IMR-90 (cell line): ENCODE results near the gene RIMBP2. TPM values are rescaled to one million over a fixed set of nuclear protein-coding genes. Genes with fewer than 3 reads are reported as not detected.

ENCODE experiments used
- ATAC-seq: fragments of 200-7000 bp; cut with Tn5 transposase; 2 replicates; pipeline ENCODE4 v1.9.1; 2020; ENCODE audit warnings: low read depth, mild to moderate bottlenecking, moderate library complexity
- BruUV-seq: library from RNA; stranded (reverse); fragments of 400-500 nt; replicated peaks from 2 replicates; lab custom pipeline; 2021; lab: Mats Ljungman, UMichigan
- CTCF ChIA-PET: fragments of 300-600 bp; formaldehyde crosslinking; extraction: SDS; loops from one replicate; lab custom pipeline; 2021; ENCODE audit warnings: antibody characterized with exemption; lab: Yijun Ruan, JAX
- POLR2A ChIA-PET: fragments of 300-600 bp; sonication (Branson Sonifier 250); formaldehyde crosslinking; loops from one replicate; lab custom pipeline; 2022; ENCODE audit warnings: antibody characterized with exemption; ENCODE audit not compliant: unreplicated experiment; lab: Charles Lee
- DNase-seq: peaks from one replicate; pipeline ENCODE4 v3.0.0; 2013
- H2AFZ ChIP-seq: replicated peaks from 2 replicates; pipeline ENCODE3; 2013; ENCODE audit warnings: low read length, mild to moderate bottlenecking; ENCODE audit not compliant: poor library complexity
- H2AK5ac ChIP-seq: 2 replicates; pipeline ENCODE4 v1.6.1; 2013; ENCODE audit warnings: low read depth, low read length, inconsistent platforms
- H2AK9ac ChIP-seq: replicated peaks from 2 replicates; pipeline ENCODE3; 2013; ENCODE audit warnings: mild to moderate bottlenecking, low read depth, low read length, moderate library complexity; ENCODE audit not compliant: poor library complexity
- H2BK120ac ChIP-seq: 2 replicates; pipeline ENCODE4 v1.6.1; 2013; ENCODE audit warnings: low read depth, low read length, inconsistent platforms
- H2BK15ac ChIP-seq: 3 replicates; pipeline ENCODE4 v1.6.1; 2013; ENCODE audit warnings: low read depth, low read length, inconsistent platforms
- H2BK20ac ChIP-seq: 2 replicates; pipeline ENCODE4 v1.6.1; 2013; ENCODE audit warnings: low read depth, mild to moderate bottlenecking, inconsistent platforms, low read length, moderate library complexity
- H2BK5ac ChIP-seq: 2 replicates; pipeline ENCODE4 v1.6.1; 2013; ENCODE audit warnings: mild to moderate bottlenecking, low read depth, low read length, inconsistent platforms; ENCODE audit not compliant: poor library complexity, severe bottlenecking
- H3K14ac ChIP-seq: replicated peaks from 2 replicates; pipeline ENCODE4 v1.6.1; 2013; ENCODE audit warnings: low read depth, low read length, inconsistent platforms
- H3K18ac ChIP-seq: 2 replicates; pipeline ENCODE4 v1.6.1; 2013; ENCODE audit warnings: low read depth, low read length, control low read depth
- H3K23ac ChIP-seq: 2 replicates; pipeline ENCODE4 v1.6.1; 2013; ENCODE audit warnings: low read depth, low read length, inconsistent platforms
- H3K27ac ChIP-seq: 2 replicates; pipeline ENCODE4 v1.5.1; 2013; ENCODE audit warnings: mild to moderate bottlenecking, control low read depth, low read length; ENCODE audit not compliant: insufficient read depth
- H3K27me3 ChIP-seq: 2 replicates; pipeline ENCODE4 v1.6.1; 2013; ENCODE audit warnings: low read length; ENCODE audit not compliant: control insufficient read depth, insufficient read depth
- H3K36me3 ChIP-seq: 2 replicates; pipeline ENCODE4 v1.6.1; 2013; ENCODE audit warnings: low read length, mixed read lengths; ENCODE audit not compliant: control insufficient read depth, insufficient read depth
- H3K4ac ChIP-seq: 2 replicates; pipeline ENCODE4 v1.6.1; 2013; ENCODE audit warnings: low read depth, low read length, inconsistent platforms
- H3K4me1 ChIP-seq: 2 replicates; pipeline ENCODE4 v1.6.1; 2013; ENCODE audit warnings: low read length, mixed read lengths; ENCODE audit not compliant: control insufficient read depth, insufficient read depth
- H3K4me2 ChIP-seq: 2 replicates; pipeline ENCODE4 v1.6.1; 2013; ENCODE audit warnings: low read depth, mild to moderate bottlenecking, control low read depth, low read length, moderate library complexity
- H3K4me3 ChIP-seq: 2 replicates; pipeline ENCODE4 v1.5.1; 2013; ENCODE audit warnings: low read depth, mild to moderate bottlenecking, control low read depth, low read length, moderate library complexity; ENCODE audit not compliant: insufficient read depth
- H3K56ac ChIP-seq: 2 replicates; pipeline ENCODE4 v1.6.1; 2013; ENCODE audit warnings: low read length, inconsistent platforms; ENCODE audit not compliant: insufficient read depth; ENCODE audit errors: extremely low read depth
- H3K79me1 ChIP-seq, 2 experiments: 2 replicates each; pipeline ENCODE4 v1.6.1; 2013; ENCODE audit warnings: low read length in 2 of 2, inconsistent platforms in 1 of 2, low read depth in 1 of 2
- H3K9ac ChIP-seq: 2 replicates; pipeline ENCODE4 v1.6.1; 2013; ENCODE audit warnings: low read depth, low read length, control low read depth
- H3K9me1 ChIP-seq: 2 replicates; pipeline ENCODE4 v1.6.1; 2013; ENCODE audit warnings: low read length, inconsistent platforms; ENCODE audit not compliant: insufficient read depth
- H3K9me3 ChIP-seq: 2 replicates; pipeline ENCODE4 v1.6.1; 2013; ENCODE audit warnings: low read length; ENCODE audit not compliant: control insufficient read depth, insufficient read depth
- H4K20me1 ChIP-seq: 2 replicates; pipeline ENCODE4 v1.6.1; 2013; ENCODE audit warnings: low read length, inconsistent platforms; ENCODE audit not compliant: insufficient read depth
- H4K5ac ChIP-seq: 2 replicates; pipeline ENCODE4 v1.6.1; 2013; ENCODE audit warnings: mild to moderate bottlenecking, low read depth, low read length, control low read depth
- H4K8ac ChIP-seq, 2 experiments: 2 replicates each; pipeline ENCODE4 v1.6.1; 2013; ENCODE audit warnings: low read depth in 2 of 2, low read length in 2 of 2, control low read depth in 1 of 2, inconsistent platforms in 1 of 2
- H4K91ac ChIP-seq: 2 replicates; pipeline ENCODE4 v1.6.1; 2013; ENCODE audit warnings: low read depth, low read length, inconsistent platforms; ENCODE audit not compliant: insufficient read depth
- BHLHE40 ChIP-seq: fragments of 150-350 bp; IDR thresholded peaks from 2 replicates; pipeline ENCODE4 v1.6.1; 2016; ENCODE audit warnings: mild to moderate bottlenecking, low read depth, low read length
- CEBPB ChIP-seq: IDR thresholded peaks from 2 replicates; pipeline ENCODE4 v1.6.1; 2012; ENCODE audit warnings: low read depth, low read length, improper control_type of control experiment
- CHD1 ChIP-seq: IDR thresholded peaks from 2 replicates; pipeline ENCODE4 v1.6.1; 2012; ENCODE audit warnings: low read depth, low read length, improper control_type of control experiment
- CTCF ChIP-seq: conservative IDR thresholded peaks from 2 replicates; pipeline ENCODE4 v1.5.1; 2012; ENCODE audit warnings: mild to moderate bottlenecking, low read depth, low read length, improper control_type of control experiment
- ELK1 ChIP-seq: fragments of 150-350 bp; IDR thresholded peaks from 2 replicates; pipeline ENCODE4 v1.6.1; 2016; ENCODE audit warnings: low read depth, mild to moderate bottlenecking, low read length, moderate library complexity, borderline replicate concordance
- FOS ChIP-seq: fragments of 150-350 bp; IDR thresholded peaks from 2 replicates; pipeline ENCODE4 v1.6.1; 2016; ENCODE audit warnings: low read depth, low read length
- MAZ ChIP-seq: IDR thresholded peaks from 2 replicates; pipeline ENCODE4 v1.6.1; 2012; ENCODE audit warnings: low read depth, mild to moderate bottlenecking, low read length, improper control_type of control experiment, moderate library complexity, borderline replicate concordance
- MXI1 ChIP-seq: IDR thresholded peaks from 2 replicates; pipeline ENCODE4 v1.6.1; 2012; ENCODE audit warnings: low read depth, mild to moderate bottlenecking, low read length, moderate library complexity, borderline replicate concordance
- NFE2L2 ChIP-seq: fragments of 150-350 bp; IDR thresholded peaks from 2 replicates; pipeline ENCODE4 v1.6.1; 2016; ENCODE audit warnings: low read depth, mild to moderate bottlenecking, low read length
- POLR2A ChIP-seq: IDR thresholded peaks from 2 replicates; pipeline ENCODE4 v1.6.1; 2012; ENCODE audit warnings: mild to moderate bottlenecking, low read depth, low read length
- RAD21 ChIP-seq: IDR thresholded peaks from 2 replicates; pipeline ENCODE4 v1.6.1; 2012; ENCODE audit warnings: low read length, improper control_type of control experiment
- RCOR1 ChIP-seq: IDR thresholded peaks from 2 replicates; pipeline ENCODE4 v1.6.1; 2012; ENCODE audit warnings: mild to moderate bottlenecking, low read length, improper control_type of control experiment; ENCODE audit not compliant: insufficient replicate concordance
- RFX5 ChIP-seq: IDR thresholded peaks from 2 replicates; pipeline ENCODE4 v1.8.0; 2012; ENCODE audit warnings: low read depth, mild to moderate bottlenecking, low read length, moderate library complexity
- SMC3 ChIP-seq: fragments of 150-350 bp; IDR thresholded peaks from 2 replicates; pipeline ENCODE4 v1.6.1; 2016; ENCODE audit warnings: low read depth, mild to moderate bottlenecking, antibody characterized with exemption, low read length, moderate library complexity
- WGBS, 2 experiments: methylation state at CpG; one replicate each; pipeline versions ENCODE4 v1.1.5 to v1.1.7; 2013; ENCODE audit warnings: missing lambda C conversion rate in 2 of 2; ENCODE audit not compliant: insufficient read length in 1 of 2; ENCODE audit errors: extremely low coverage in 2 of 2; 5-methylcytosine and 5-hydroxymethylcytosine counted together
- dilution Hi-C: fragments of 300-500 bp; cut with HindIII; formaldehyde crosslinking; loops from one replicate; pipeline ENCODE4 v1.14.3; 2018; ENCODE audit warnings: low sequenced_read_pairs; ENCODE audit not compliant: unreplicated experiment
- in situ Hi-C: fragments of 300-500 bp; cut with MboI; formaldehyde crosslinking; loops from 3 replicates; pipeline ENCODE4 v1.14.3; 2019; ENCODE audit warnings: low sequenced_read_pairs, inconsistent platforms, mixed read lengths
- intact Hi-C: fragments of 100-400 bp; cut with micrococcal nuclease; formaldehyde crosslinking; loops from 2 replicates; pipeline ENCODE4 v1.10.0; 2022
- polyA plus RNA-seq, 3 experiments: library from polyadenylated mRNA; depleted of rRNA; stranded (reverse); fragments of >200 nt; gene quantifications; 2 replicates each; pipeline ENCODE4 v1.2.3, GENCODE V29; 2012; ENCODE audit warnings: low replicate concordance in 1 of 3
- total RNA-seq: library from RNA; depleted of rRNA; stranded (reverse); fragments of >200 nt; gene quantifications from 2 replicates; pipeline ENCODE4 v1.2.3, GENCODE V29; 2012
- TF ChIP-seq, protein P1 (sequence below): fragments of 150-350 bp; IDR thresholded peaks from 2 replicates; pipeline ENCODE4 v1.6.1; 2017; ENCODE audit warnings: mild to moderate bottlenecking, antibody characterized with exemption, low read length, low read depth

Gene RIMBP2
- total and polyA plus RNA-seq, 2 of the 4 experiments (the other 2 are of a cell fraction), result not detected

GRCh38 chr12:130715150-130715997 is 725 bp downstream of the RIMBP2 start:
- no peaks in the 10 kb centered on the region for H3K79me1 ChIP-seq
- no peak overlapping the region for H3K14ac ChIP-seq
- CTCF ChIA-PET, result no interaction called here
- no peak overlapping the region for H2BK5ac ChIP-seq
- no peak overlapping the region for H3K4me3 ChIP-seq
- peaks cover 8% of the 10 kb centered on the region for H3K9me3 ChIP-seq
- no peak overlapping the region for H3K27ac ChIP-seq
- H3K56ac ChIP-seq, result no peak overlapping the region
- H4K20me1 ChIP-seq, result no peaks in the 10 kb centered on the region
- H3K18ac ChIP-seq, result no peak overlapping the region
- DNase-seq (no peak), ATAC-seq (no peak)
- no peaks in the 10 kb centered on the region for H3K36me3 ChIP-seq
- H3K4me1 ChIP-seq, result no peaks in the 10 kb centered on the region
- H3K9ac ChIP-seq, result no peak overlapping the region
- no peak overlapping the region for H2BK120ac ChIP-seq
- H2BK20ac ChIP-seq, result no peak overlapping the region
- POLR2A ChIA-PET, result no interaction called here
- dilution Hi-C loops (no loop called here), intact Hi-C loops (no loop called here), in situ Hi-C loops (no loop called here)
- H4K8ac ChIP-seq, result no peak overlapping the region
- no peaks in the 10 kb centered on the region for H3K27me3 ChIP-seq
- no peak overlapping the region for H3K4ac ChIP-seq
- H3K4me2 ChIP-seq, result no peak overlapping the region
- H2AFZ ChIP-seq, result no peak overlapping the region
- no peak overlapping the region for H2AK9ac ChIP-seq
- H3K9me1 ChIP-seq, result no peaks in the 10 kb centered on the region
- no peak overlapping the region for H2AK5ac ChIP-seq
- no peak overlapping the region for H4K91ac ChIP-seq
- H2BK15ac ChIP-seq, result no peak overlapping the region
- no TSS peak for BruUV-seq
- H3K23ac ChIP-seq, result no peak overlapping the region
- H4K5ac ChIP-seq, result no peak overlapping the region
- WGBS, 2 experiments, result 2% methylated on average over 19 of the region's 42 CpGs; no CpG with 5 or more reads in 1 of the 2 experiments
- TF ChIP-seq RCOR1 (no peak), RFX5 (no peak), CHD1 (no peak), RAD21 (no peak), FOS (no peak), SMC3 (no peak), NFE2L2 (no peak), CTCF (no peak), POLR2A (no peak), BHLHE40 (no peak), MAZ (no peak), CEBPB (no peak), ELK1 (no peak), MXI1 (no peak)
- TF ChIP-seq, protein P1, sequence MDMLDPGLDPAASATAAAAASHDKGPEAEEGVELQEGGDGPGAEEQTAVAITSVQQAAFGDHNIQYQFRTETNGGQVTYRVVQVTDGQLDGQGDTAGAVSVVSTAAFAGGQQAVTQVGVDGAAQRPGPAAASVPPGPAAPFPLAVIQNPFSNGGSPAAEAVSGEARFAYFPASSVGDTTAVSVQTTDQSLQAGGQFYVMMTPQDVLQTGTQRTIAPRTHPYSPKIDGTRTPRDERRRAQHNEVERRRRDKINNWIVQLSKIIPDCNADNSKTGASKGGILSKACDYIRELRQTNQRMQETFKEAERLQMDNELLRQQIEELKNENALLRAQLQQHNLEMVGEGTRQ, result no peak
